T-helper 1 cell treated with Interleukin-12 subunit alpha and Interleukin-12 subunit beta and Interleukin-4 antibody, amounts not matched to agents 30 μg/mL and 1 μg/mL, for 36 hours (primary cell): ENCODE results near the gene CFAP46.
"Not testable (repeated sequence)": the region's sequence is repeated elsewhere in the genome, so short reads cannot be mapped to it uniquely, and the experiment has no call there.

ENCODE experiments used
- H3K27ac Mint-ChIP-seq: one replicate; pipeline ENCODE4 v1.8.0; 2021; ENCODE audit warnings: mild to moderate bottlenecking, mixed read lengths
- H3K27me3 Mint-ChIP-seq: one replicate; pipeline ENCODE4 v1.8.0; 2021; ENCODE audit warnings: low read depth, mixed read lengths
- H3K36me3 Mint-ChIP-seq: one replicate; pipeline ENCODE4 v1.8.0; 2021; ENCODE audit warnings: low read depth, mixed read lengths
- H3K4me1 Mint-ChIP-seq: one replicate; pipeline ENCODE4 v1.8.0; 2021; ENCODE audit warnings: low read depth, mixed read lengths
- H3K4me3 Mint-ChIP-seq: one replicate; pipeline ENCODE4 v1.8.0; 2021; ENCODE audit warnings: mild to moderate bottlenecking, moderate library complexity, mixed read lengths
- H3K9me3 Mint-ChIP-seq: one replicate; pipeline ENCODE4 v1.8.0; 2021; ENCODE audit warnings: mixed read lengths

Gene CFAP46

GRCh38 chr10:132961420-132961786 is 19.0 kb upstream of the CFAP46 start:
- Mint-ChIP-seq H3K27me3 (peaks cover 21% of the 10 kb centered on the region), H3K27ac (no peak overlapping the region), H3K36me3 (no peaks in the 10 kb centered on the region), H3K4me3 (no peak overlapping the region), H3K4me1 (peaks cover 15% of the 10 kb centered on the region), H3K9me3 (no peaks in the 10 kb centered on the region)

- H3K27me3 Mint-ChIP-seq = peaks cover 20% of the 10 kb centered on the region
- no peaks in the 10 kb centered on the region for H3K36me3 Mint-ChIP-seq
- H3K4me3 Mint-ChIP-seq = no peak overlapping the region
Measured at GRCh38 chr10:132960631-132961419, 18.5 kb upstream of the CFAP46 start.

GRCh38 chr10:132960071-132960472 is 17.7 kb upstream of the CFAP46 start:
- Mint-ChIP-seq H3K27ac (no peak overlapping the region), H3K4me3 (no peak overlapping the region), H3K36me3 (no peaks in the 10 kb centered on the region), H3K4me1 (peaks cover 15% of the 10 kb centered on the region), H3K27me3 (peaks cover 15% of the 10 kb centered on the region), H3K9me3 (no peaks in the 10 kb centered on the region)

More at GRCh38 chr10:132960631-132961419, 18.5 kb upstream of the CFAP46 start:
- Mint-ChIP-seq H3K27ac (no peak overlapping the region), H3K9me3 (no peaks in the 10 kb centered on the region), H3K4me1 (peaks cover 15% of the 10 kb centered on the region)

- H3K4me3 Mint-ChIP-seq = no peak overlapping the region
- H3K4me1 Mint-ChIP-seq = peaks cover 15% of the 10 kb centered on the region
- H3K9me3 Mint-ChIP-seq = no peaks in the 10 kb centered on the region
- H3K27me3 Mint-ChIP-seq = peaks cover 15% of the 10 kb centered on the region
- H3K36me3 Mint-ChIP-seq = no peaks in the 10 kb centered on the region
- H3K27ac Mint-ChIP-seq = no peak overlapping the region
Measured at GRCh38 chr10:132959559-132959961, 17.2 kb upstream of the CFAP46 start.

- no peaks in the 10 kb centered on the region for H3K36me3 Mint-ChIP-seq
- no peak overlapping the region for H3K4me3 Mint-ChIP-seq
- H3K9me3 Mint-ChIP-seq = no peaks in the 10 kb centered on the region
- peaks cover 19% of the 10 kb centered on the region for H3K27me3 Mint-ChIP-seq
- H3K4me1 Mint-ChIP-seq = peaks cover 15% of the 10 kb centered on the region
- no peak overlapping the region for H3K27ac Mint-ChIP-seq
Measured at GRCh38 chr10:132958883-132959558, 16.7 kb upstream of the CFAP46 start.

- H3K27me3 Mint-ChIP-seq = peaks cover 21% of the 10 kb centered on the region
- no peaks in the 10 kb centered on the region for H3K36me3 Mint-ChIP-seq
- H3K4me3 Mint-ChIP-seq = no peak overlapping the region
- H3K4me1 Mint-ChIP-seq = peaks cover 12% of the 10 kb centered on the region
- H3K27ac Mint-ChIP-seq = no peak overlapping the region
- no peaks in the 10 kb centered on the region for H3K9me3 Mint-ChIP-seq
Measured at GRCh38 chr10:132957981-132958882, 15.9 kb upstream of the CFAP46 start.

GRCh38 chr10:132957131-132957530 is 14.8 kb upstream of the CFAP46 start:
- Mint-ChIP-seq H3K27ac (no peak overlapping the region), H3K9me3 (no peaks in the 10 kb centered on the region), H3K4me1 (peaks cover 3% of the 10 kb centered on the region), H3K27me3 (peaks cover 18% of the 10 kb centered on the region), H3K36me3 (no peaks in the 10 kb centered on the region), H3K4me3 (no peak overlapping the region)

GRCh38 chr10:132956259-132956658 is 13.9 kb upstream of the CFAP46 start:
- peaks cover 18% of the 10 kb centered on the region for H3K27me3 Mint-ChIP-seq
- H3K36me3 Mint-ChIP-seq, H3K4me3 Mint-ChIP-seq, H3K9me3 Mint-ChIP-seq, H3K27ac Mint-ChIP-seq, H3K4me1 Mint-ChIP-seq: not testable (repeated sequence)

- Mint-ChIP-seq H3K4me3 (no peak overlapping the region), H3K9me3 (no peaks in the 10 kb centered on the region), H3K27me3 (peaks cover 18% of the 10 kb centered on the region), H3K36me3 (no peaks in the 10 kb centered on the region), H3K4me1 (no peaks in the 10 kb centered on the region), H3K27ac (no peak overlapping the region)
Measured at GRCh38 chr10:132955479-132955878, 13.1 kb upstream of the CFAP46 start.

GRCh38 chr10:132953428-132953827 is 11.1 kb upstream of the CFAP46 start:
- no peaks in the 10 kb centered on the region for H3K36me3 Mint-ChIP-seq
- H3K4me3 Mint-ChIP-seq = no peak overlapping the region
- no peaks in the 10 kb centered on the region for H3K9me3 Mint-ChIP-seq
- H3K4me1 Mint-ChIP-seq = no peaks in the 10 kb centered on the region
- peaks cover 34% of the 10 kb centered on the region for H3K27me3 Mint-ChIP-seq
- no peak overlapping the region for H3K27ac Mint-ChIP-seq

GRCh38 chr10:132951926-132952325 is 9.6 kb upstream of the CFAP46 start:
- no peak overlapping the region for H3K27ac Mint-ChIP-seq

GRCh38 chr10:132948351-132948750 is 6.0 kb upstream of the CFAP46 start:
- H3K4me1 Mint-ChIP-seq = no peaks in the 10 kb centered on the region

More at GRCh38 chr10:132951926-132952325, 9.6 kb upstream of the CFAP46 start:
- Mint-ChIP-seq H3K4me1 (no peaks in the 10 kb centered on the region), H3K9me3 (peaks cover 3% of the 10 kb centered on the region), H3K4me3 (no peak overlapping the region), H3K36me3 (no peaks in the 10 kb centered on the region), H3K27me3 (peaks cover 36% of the 10 kb centered on the region)

GRCh38 chr10:132947843-132948242 is 5.5 kb upstream of the CFAP46 start:
- peaks cover 3% of the 10 kb centered on the region for H3K9me3 Mint-ChIP-seq
- H3K4me3 Mint-ChIP-seq = no peak overlapping the region
- H3K27ac Mint-ChIP-seq = no peak overlapping the region
- peaks cover 33% of the 10 kb centered on the region for H3K27me3 Mint-ChIP-seq
- H3K4me1 Mint-ChIP-seq = peaks cover under 1% of the 10 kb centered on the region
- H3K36me3 Mint-ChIP-seq = no peaks in the 10 kb centered on the region

More at GRCh38 chr10:132948351-132948750, 6.0 kb upstream of the CFAP46 start:
- Mint-ChIP-seq H3K27ac (no peak overlapping the region), H3K27me3 (peaks cover 36% of the 10 kb centered on the region), H3K36me3 (no peaks in the 10 kb centered on the region), H3K4me3 (no peak overlapping the region), H3K9me3 (peaks cover 3% of the 10 kb centered on the region)

GRCh38 chr10:132946806-132947546 is 4.6 kb upstream of the CFAP46 start:
- peaks cover 36% of the 10 kb centered on the region for H3K27me3 Mint-ChIP-seq
- H3K27ac Mint-ChIP-seq = no peak overlapping the region
- peaks cover 2% of the 10 kb centered on the region for H3K4me1 Mint-ChIP-seq
- peaks cover 3% of the 10 kb centered on the region for H3K9me3 Mint-ChIP-seq
- H3K36me3 Mint-ChIP-seq = no peaks in the 10 kb centered on the region
- no peak overlapping the region for H3K4me3 Mint-ChIP-seq
